HK-2 (cell line): Measurements from ENCODE around the gene LRRIQ1.

Experiments
- DNase-seq: peaks from one replicate; pipeline ENCODE4 v3.0.0-alpha.2; 2018; ENCODE audit not compliant: unreplicated experiment

LRRIQ1 gene

DNA sequence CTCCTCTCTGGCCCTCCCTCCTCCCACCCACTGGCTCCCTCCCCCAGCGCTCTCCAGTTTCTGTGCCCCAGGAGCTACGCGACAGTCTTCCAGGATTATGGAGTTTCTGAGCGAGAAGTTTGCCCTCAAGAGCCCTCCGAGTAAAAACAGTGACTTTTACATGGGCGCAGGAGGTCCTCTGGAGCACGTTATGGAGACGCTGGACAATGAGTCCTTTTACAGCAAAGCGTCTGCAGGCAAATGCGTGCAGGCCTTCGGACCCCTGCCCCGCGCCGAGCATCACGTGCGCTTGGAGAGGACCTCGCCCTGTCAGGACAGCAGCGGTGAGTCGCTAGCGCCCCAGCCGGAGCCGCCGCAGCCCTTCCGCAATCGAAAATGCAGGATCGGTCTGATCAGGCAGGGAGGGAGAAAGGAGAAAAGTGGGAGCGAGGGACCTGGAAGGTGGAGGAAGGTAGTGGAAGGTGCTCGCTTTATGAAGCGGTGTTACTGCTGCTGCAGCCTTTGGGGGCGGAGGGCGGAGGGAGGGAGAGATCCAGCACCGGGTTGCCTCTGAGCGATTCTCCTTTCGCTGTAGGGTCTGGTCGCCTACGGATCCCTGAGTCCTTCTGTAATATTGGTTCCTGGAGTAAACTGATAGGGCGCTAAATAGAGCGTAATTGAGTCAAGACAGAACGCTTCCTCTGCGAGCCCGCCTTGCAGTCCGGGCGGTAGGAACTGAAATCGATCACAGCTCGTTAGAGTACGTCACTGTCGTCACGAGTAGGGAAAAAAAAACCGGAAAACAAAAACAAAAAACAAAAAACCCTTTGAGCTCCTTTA lies 244.2 kb downstream of the LRRIQ1 start, which contains the start of gene ALX1:
ALX1 (plus strand) TSS at position 56 of the 819 bp plus-strand sequence; CDS start at position 98, 42 bp downstream.
- peak; percentile 66 for DNase-seq

DNA sequence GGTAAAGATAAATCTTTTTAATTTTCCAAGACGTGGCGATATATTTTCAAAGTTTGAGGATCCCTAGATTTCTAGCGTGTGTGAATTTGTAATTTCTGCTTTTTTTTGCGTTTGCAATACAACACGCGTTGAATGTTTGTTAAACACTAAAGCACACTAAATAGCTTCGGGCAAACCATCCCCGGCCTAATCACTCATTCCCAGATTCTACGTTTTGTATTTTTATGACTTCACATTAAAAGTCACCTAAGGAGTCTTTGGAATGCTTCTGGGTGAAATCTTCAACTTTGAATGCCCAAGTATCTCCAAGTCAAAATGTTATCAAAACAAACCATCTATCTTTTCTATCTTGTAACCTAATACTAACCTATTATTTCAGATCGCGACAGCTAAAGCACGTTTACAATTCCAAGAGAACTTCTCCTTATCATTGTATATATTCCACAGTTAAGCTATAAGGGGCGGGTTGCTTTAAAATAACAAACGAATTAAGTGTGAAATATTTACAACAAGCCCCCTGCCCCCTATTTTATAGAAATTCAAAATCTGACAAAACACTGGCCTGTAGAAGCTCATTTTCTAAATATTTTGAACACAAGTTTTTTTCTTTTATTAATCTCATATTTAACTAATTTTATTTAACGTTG lies 245.0 kb downstream of the LRRIQ1 start:
- no peak for DNase-seq

DNA sequence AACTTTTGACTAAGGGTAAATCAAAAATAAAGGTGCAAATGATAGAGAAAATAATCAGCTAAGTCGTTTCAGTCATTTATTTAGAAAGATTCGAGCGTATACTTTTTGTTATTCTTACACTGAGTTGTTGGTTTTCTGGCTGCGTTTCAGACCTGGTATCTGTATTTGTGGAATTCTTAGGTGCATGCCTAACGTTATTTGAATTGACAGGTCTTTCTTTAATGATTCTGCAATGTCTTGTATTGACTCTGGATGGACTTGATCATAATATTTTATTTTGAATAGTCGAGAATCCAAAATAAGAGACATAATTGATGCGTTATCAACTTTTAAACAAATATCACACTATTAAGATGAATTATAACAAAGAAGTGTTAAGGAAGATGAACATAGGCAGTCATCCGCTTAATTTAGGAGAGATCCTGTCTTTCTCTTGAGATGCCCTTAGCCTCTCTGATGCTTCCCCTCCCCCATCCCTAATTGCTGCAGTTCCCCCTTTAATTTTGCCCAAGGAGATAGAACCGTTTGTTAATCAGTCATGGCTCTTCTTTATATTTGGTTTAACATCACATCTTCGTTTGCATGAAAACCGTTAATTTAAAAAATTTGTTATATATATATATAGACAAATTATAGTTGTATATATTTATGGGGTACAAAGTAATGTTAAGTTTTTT lies 245.6 kb downstream of the LRRIQ1 start:
- no peak for DNase-seq

DNA sequence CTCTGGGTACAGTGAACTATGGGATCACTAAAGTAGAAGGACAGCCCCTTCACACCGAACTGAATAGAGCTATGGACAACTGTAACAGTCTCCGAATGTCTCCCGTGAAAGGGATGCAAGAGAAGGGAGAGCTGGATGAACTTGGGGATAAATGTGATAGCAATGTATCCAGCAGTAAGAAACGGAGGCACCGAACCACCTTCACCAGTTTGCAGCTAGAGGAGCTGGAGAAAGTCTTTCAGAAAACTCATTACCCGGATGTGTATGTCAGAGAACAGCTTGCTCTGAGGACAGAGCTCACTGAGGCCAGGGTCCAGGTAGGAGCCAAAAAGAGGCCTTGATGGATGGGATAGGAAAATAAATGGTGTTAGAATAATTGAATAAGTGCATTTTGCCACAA lies 247.4 kb downstream of the LRRIQ1 start:
- DNase-seq, result no peak
